ENCODE data around the gene ROM1. TPM values are rescaled to one million over a fixed set of nuclear protein-coding genes. Genes with fewer than 3 reads are reported as not detected.

ROM1 gene
- total RNA-seq, 1 experiment from 2014 or later, result 0.94 TPM

- DNase-seq (ENCODE audit: low spot score), result no peak
- Mint-ChIP-seq H3K4me1 (peaks cover 10% of the 10 kb centered on the region), H3K27ac (no peak overlapping the region), H3K36me3 (peaks cover 30% of the 10 kb centered on the region), H3K27me3 (ENCODE audit: low read depth) (no peaks in the 10 kb centered on the region), H3K4me3 (peak overlapping the region; percentile 29; the same call in 1 of the 2 replicates), H3K9me3 (no peaks in the 10 kb centered on the region)
- ATAC-seq, result no peak
- ChIA-PET CTCF (no interaction called here), POLR2A (interaction anchor here (2.7 to 6.3 kb wide), 2 partner anchors 21 to 52 kb away, joined by 14 to 42 read pairs; partner anchors contain the start of genes C11orf98, CSKMT and TUT1)
- TF ChIP-seq ZNF281 (CRISPR knock-in tag; IDR thresholded peaks at IDR 0.05) (no peak), NFATC4 (CRISPR knock-in tag; IDR thresholded peaks at IDR 0.05) (no peak), ZBTB21 (CRISPR knock-in tag; IDR thresholded peaks at IDR 0.05; ENCODE audit: borderline replicate concordance) (no peak), OVOL2 (CRISPR knock-in tag; IDR thresholded peaks at IDR 0.05; ENCODE audit: borderline replicate concordance) (no peak), ZNF416 (CRISPR knock-in tag; IDR thresholded peaks at IDR 0.05) (no peak), NFYB (CRISPR knock-in tag; conservative IDR thresholded peaks at IDR 0.05; ENCODE audit: low read depth) (no peak), NFE2L1 (CRISPR knock-in tag; IDR thresholded peaks at IDR 0.05) (no peak), ZSCAN18 (CRISPR knock-in tag; IDR thresholded peaks at IDR 0.05) (no peak), JAZF1 (CRISPR knock-in tag; IDR thresholded peaks at IDR 0.05) (no peak), PRRX2 (CRISPR knock-in tag; IDR thresholded peaks at IDR 0.05) (no peak), HMGA2 (CRISPR knock-in tag; IDR thresholded peaks at IDR 0.05) (no peak), CREB1 (CRISPR knock-in tag; IDR thresholded peaks at IDR 0.05) (no peak), SMAD3 (CRISPR knock-in tag; IDR thresholded peaks at IDR 0.05; ENCODE audit: borderline replicate concordance) (no peak), ZNF317 (CRISPR knock-in tag; IDR thresholded peaks at IDR 0.05; ENCODE audit: borderline replicate concordance, low read depth) (no peak)
These were observed 31.2 kb downstream of the ROM1 start for GRCh38 chr11:62644220-62644619.

- H3K4me1 Mint-ChIP-seq, result peaks cover 10% of the 10 kb centered on the region
- TF ChIP-seq MXD4 (CRISPR knock-in tag; IDR thresholded peaks at IDR 0.05; ENCODE audit: borderline replicate concordance), result no peak
- TF ChIP-seq SOX15 (CRISPR knock-in tag; IDR thresholded peaks at IDR 0.05), result no peak
- no peak for TF ChIP-seq ARID4B (CRISPR knock-in tag; IDR thresholded peaks at IDR 0.05; ENCODE audit: borderline replicate concordance)
- TF ChIP-seq, protein P1, sequence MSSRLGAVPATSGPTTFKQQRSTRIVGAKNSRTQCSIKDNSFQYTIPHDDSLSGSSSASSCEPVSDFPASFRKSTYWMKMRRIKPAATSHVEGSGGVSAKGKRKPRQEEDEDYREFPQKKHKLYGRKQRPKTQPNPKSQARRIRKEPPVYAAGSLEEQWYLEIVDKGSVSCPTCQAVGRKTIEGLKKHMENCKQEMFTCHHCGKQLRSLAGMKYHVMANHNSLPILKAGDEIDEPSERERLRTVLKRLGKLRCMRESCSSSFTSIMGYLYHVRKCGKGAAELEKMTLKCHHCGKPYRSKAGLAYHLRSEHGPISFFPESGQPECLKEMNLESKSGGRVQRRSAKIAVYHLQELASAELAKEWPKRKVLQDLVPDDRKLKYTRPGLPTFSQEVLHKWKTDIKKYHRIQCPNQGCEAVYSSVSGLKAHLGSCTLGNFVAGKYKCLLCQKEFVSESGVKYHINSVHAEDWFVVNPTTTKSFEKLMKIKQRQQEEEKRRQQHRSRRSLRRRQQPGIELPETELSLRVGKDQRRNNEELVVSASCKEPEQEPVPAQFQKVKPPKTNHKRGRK (CRISPR knock-in tag; IDR thresholded peaks at IDR 0.05; ENCODE audit: borderline replicate concordance), result no peak
- DNase-seq (ENCODE audit: low spot score) (no peak), ATAC-seq (no peak)
- H3K9me3 Mint-ChIP-seq, result no peaks in the 10 kb centered on the region
- H3K27me3 Mint-ChIP-seq (ENCODE audit: low read depth), result no peaks in the 10 kb centered on the region
- ChIA-PET CTCF (interaction anchor here (2.2 kb wide), 1 partner anchor 53 kb away, joined by 7 read pairs; the partner anchor contains the start of gene TUT1), POLR2A (interaction anchor here (1.0 to 6.3 kb wide), 6 partner anchors 20 to 242 kb away, joined by 4 to 42 read pairs (median 9); partner anchors contain the start of genes B3GAT3, C11orf98, CSKMT and HNRNPUL2)
- peaks cover 34% of the 10 kb centered on the region for H3K36me3 Mint-ChIP-seq
- peak overlapping the region; percentile 96 for H3K27ac Mint-ChIP-seq
- H3K4me3 Mint-ChIP-seq, result peak overlapping the region; percentile 99
These were observed 32.6 kb downstream of the ROM1 start for GRCh38 chr11:62645671-62645945.

All from WTC11 (cell line).